IPS-20b (cell line): ENCODE results near the gene RSPRY1.
A peak's percentile ranks its signal among the peaks of the same experiment; 100 is the strongest.
"Not testable (repeated sequence)": the region's sequence is repeated elsewhere in the genome, so short reads cannot be mapped to it uniquely, and the experiment has no call there.

Source experiments
- H3K27ac ChIP-seq: one replicate; pipeline ENCODE4 v1.5.1; 2013; ENCODE audit warnings: low read length
- H3K27me3 ChIP-seq: 2 replicates; pipeline ENCODE4 v1.6.1; 2013; ENCODE audit warnings: mild to moderate bottlenecking, low read length, inconsistent platforms; ENCODE audit not compliant: insufficient read depth
- H3K36me3 ChIP-seq: 2 replicates; pipeline ENCODE4 v1.6.1; 2013; ENCODE audit warnings: low read depth, mild to moderate bottlenecking, inconsistent platforms, low read length, moderate library complexity; ENCODE audit not compliant: insufficient read depth
- H3K4me1 ChIP-seq: 2 replicates; pipeline ENCODE4 v1.6.1; 2013; ENCODE audit warnings: mild to moderate bottlenecking, control low read depth, inconsistent platforms, low read length, moderate library complexity; ENCODE audit not compliant: insufficient read depth
- H3K4me3 ChIP-seq: 2 replicates; pipeline ENCODE4 v1.5.1; 2013; ENCODE audit warnings: mild to moderate bottlenecking, low read length, inconsistent platforms
- H3K9ac ChIP-seq: 2 replicates; pipeline ENCODE4 v1.6.1; 2013; ENCODE audit warnings: low read depth, mild to moderate bottlenecking, inconsistent platforms, low read length, moderate library complexity
- H3K9me3 ChIP-seq: 2 replicates; pipeline ENCODE4 v1.6.1; 2013; ENCODE audit warnings: mild to moderate bottlenecking, low read depth, low read length, inconsistent platforms; ENCODE audit not compliant: insufficient read depth

RSPRY1 gene

DNA sequence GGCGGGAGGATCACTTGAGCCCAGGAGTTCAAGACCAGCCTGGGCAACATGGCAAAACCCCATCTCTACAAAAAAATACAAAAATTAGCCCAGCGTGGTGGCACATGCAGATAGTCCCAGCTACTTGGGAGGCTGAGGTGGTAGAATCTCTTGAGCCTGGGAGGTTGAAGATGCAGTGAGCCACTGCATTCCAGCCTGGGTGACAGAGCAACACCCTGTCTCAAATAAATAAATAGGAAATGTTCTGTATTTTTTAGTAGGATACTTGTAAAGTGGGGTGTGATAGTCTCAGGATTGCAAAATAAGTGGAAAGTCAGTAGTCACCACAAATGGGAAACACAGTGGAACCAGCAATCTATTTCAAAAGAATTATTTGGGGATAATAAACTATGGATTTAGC, 4.0 kb downstream of the RSPRY1 start:
- Histone ChIP-seq H3K4me3 (no peak overlapping the region), H3K9ac (no peak overlapping the region), H3K36me3 (no peaks in the 10 kb centered on the region), H3K27me3 (no peaks in the 10 kb centered on the region), H3K27ac (no peak overlapping the region), H3K9me3 (no peaks in the 10 kb centered on the region), H3K4me1 (peaks cover 4% of the 10 kb centered on the region; the same call in 1 of the 2 replicates)

DNA sequence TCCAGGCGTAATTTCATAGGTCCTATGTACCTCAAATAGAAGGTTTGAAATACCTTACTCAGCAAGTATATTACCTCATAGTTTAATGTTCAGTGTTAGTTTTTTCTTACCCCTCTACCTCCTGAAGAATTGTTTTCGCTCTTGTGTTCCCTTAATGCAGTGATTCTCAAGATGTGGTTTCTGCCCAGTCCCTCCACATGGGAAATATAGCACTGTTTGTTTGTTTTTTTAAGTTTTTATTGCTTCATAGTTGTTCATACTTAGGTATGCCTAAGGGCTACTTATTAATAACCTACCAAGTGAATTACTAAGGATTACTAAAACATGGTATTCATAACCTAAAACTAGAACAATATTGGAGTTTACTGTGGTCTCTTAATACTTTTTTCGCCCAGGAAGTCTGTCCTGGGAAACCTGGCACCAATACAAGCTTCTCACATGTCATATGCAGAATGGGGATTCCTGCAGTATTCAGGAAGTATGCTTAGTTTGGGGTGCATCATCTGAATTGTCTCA, 5.0 kb downstream of the RSPRY1 start:
- Histone ChIP-seq H3K4me3 (no peak overlapping the region), H3K9me3 (no peaks in the 10 kb centered on the region), H3K27me3 (no peaks in the 10 kb centered on the region), H3K4me1 (peaks cover 4% of the 10 kb centered on the region; the same call in 1 of the 2 replicates), H3K27ac (no peak overlapping the region), H3K9ac (no peak overlapping the region), H3K36me3 (no peaks in the 10 kb centered on the region)

- no peak overlapping the region for H3K4me3 ChIP-seq
- 0 out of 2 replicates have a peak overlapping the region, but pooled peaks have one; percentile 18 for H3K9ac ChIP-seq
These were observed 6.0 kb downstream of the RSPRY1 start for GRCh38 chr16:57192146-57192545.

DNA sequence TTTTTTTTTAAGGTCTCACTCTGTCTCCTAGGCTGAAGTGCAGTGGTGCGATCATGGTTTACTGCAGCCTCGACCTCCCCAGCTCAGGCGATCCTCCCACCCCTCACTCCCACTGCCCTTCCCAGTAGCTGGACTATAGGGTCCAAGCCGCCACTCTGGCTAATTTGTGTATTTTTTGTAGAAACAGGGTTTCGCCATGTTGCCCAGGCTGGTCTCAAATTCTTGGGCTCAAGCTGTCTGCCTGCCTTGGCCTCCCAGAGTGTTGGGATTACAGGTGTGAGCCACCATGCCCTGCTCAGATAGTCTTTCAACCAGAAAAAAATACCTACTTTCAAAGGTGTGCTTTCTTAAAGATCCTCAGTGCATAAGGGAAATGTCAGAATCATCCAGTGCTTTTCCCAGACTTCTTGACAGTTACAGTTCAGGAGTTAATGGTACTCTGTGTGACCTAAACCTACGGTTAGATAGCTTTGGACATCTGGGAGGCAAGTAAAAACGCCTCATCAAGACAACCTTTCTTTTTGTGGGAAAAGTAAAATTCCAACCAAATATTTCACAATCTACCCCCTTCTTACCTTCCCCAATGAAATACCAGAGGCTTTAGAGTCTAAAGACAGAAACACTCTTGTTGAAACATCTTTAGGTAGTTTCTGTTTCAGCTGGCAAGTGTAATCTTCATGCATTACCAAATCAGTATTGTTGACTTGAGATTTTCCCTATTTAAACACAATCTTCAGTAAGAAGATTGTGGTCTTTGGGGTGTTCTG, 6.8 kb downstream of the RSPRY1 start:
- no peaks in the 10 kb centered on the region for H3K36me3 ChIP-seq
- H3K4me3 ChIP-seq: no peak overlapping the region
- H3K9ac ChIP-seq: no peak overlapping the region
- no peak overlapping the region for H3K27ac ChIP-seq
- no peaks in the 10 kb centered on the region for H3K9me3 ChIP-seq
- no peaks in the 10 kb centered on the region for H3K27me3 ChIP-seq
- peaks cover under 1% of the 10 kb centered on the region; the same call in 1 of the 2 replicates for H3K4me1 ChIP-seq

More at GRCh38 chr16:57192146-57192545, 6.0 kb downstream of the RSPRY1 start:
- Histone ChIP-seq H3K27ac (no peak overlapping the region), H3K4me1 (peaks cover 4% of the 10 kb centered on the region; the same call in 1 of the 2 replicates), H3K9me3 (no peaks in the 10 kb centered on the region), H3K36me3 (no peaks in the 10 kb centered on the region), H3K27me3 (no peaks in the 10 kb centered on the region)

DNA sequence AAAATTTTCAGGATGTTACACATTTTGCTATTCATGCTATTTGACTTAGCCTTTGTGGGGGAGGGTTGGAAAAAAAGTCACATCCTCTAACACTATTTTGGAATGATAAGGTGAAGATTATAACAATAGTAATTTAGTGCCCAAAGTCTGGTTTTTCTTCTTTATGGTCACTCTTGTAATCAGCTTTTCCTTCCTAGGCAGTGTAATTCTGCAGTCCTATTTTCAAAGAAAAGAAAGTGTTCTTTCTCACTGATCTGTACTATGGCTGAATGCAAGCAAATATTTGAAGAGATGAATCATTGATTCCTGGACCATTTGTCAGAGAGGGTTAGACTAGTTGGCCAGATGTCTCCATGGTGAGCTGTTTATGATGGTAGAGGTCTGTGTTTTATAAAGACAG, 8.4 kb downstream of the RSPRY1 start:
- Histone ChIP-seq H3K36me3 (no peaks in the 10 kb centered on the region), H3K9me3 (no peaks in the 10 kb centered on the region), H3K4me1 (no peaks in the 10 kb centered on the region), H3K27me3 (no peaks in the 10 kb centered on the region), H3K9ac (no peak overlapping the region), H3K4me3 (no peak overlapping the region), H3K27ac (no peak overlapping the region)

DNA sequence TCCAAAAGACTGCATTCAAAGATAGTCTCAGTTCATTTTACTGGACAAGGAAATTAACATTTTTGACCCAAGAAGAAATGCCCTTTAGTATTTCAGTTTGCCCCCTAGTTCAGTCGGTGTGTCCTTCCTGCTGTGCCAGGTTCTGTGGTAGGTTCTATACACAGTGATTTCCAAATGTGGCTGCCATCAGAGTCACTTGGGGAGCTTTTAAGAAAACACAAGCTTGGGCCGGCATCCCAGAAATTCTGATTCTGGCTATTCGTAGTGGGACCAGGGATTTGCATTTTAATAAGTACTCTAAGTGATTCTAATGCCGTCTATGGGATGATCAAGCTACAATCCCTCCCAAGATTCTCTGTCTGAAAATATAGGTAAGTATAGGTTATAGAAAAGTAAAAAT, 10.2 kb downstream of the RSPRY1 start:
- Histone ChIP-seq H3K9ac (no peak overlapping the region), H3K4me1 (no peaks in the 10 kb centered on the region), H3K27ac (no peak overlapping the region), H3K9me3 (no peaks in the 10 kb centered on the region), H3K27me3 (no peaks in the 10 kb centered on the region), H3K4me3 (no peak overlapping the region), H3K36me3 (no peaks in the 10 kb centered on the region)

GRCh38 chr16:57196753-57197152, 10.6 kb downstream of the RSPRY1 start:
- Histone ChIP-seq H3K9me3 (no peaks in the 10 kb centered on the region), H3K36me3 (no peaks in the 10 kb centered on the region), H3K4me1 (no peaks in the 10 kb centered on the region), H3K27me3 (no peaks in the 10 kb centered on the region), H3K4me3 (no peak overlapping the region), H3K27ac (no peak overlapping the region), H3K9ac (no peak overlapping the region)

GRCh38 chr16:57200321-57200720, 14.2 kb downstream of the RSPRY1 start:
- H3K9me3 ChIP-seq, H3K36me3 ChIP-seq, H3K27me3 ChIP-seq, H3K4me1 ChIP-seq, H3K9ac ChIP-seq, H3K27ac ChIP-seq, H3K4me3 ChIP-seq: not testable (repeated sequence)

DNA sequence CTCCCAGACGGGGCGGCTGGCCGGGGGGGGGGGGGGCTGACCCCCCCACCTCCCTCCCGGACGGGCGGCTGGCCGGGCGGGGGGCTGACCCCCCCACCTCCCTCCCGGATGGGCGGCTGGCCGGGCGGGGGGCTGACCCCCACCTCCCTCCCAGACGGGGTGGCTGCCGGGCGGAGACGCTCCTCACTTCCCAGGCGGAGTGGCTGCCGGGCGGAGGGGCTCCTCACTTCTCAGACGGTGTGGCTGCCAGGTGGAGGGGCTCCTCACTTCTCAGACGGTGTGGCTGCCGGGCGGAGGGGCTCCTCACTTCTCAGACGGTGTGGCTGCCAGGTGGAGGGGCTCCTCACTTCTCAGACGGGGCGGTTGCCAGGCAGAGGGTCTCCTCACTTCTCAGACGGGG, 14.8 kb downstream of the RSPRY1 start:
- H3K4me3 ChIP-seq, H3K27me3 ChIP-seq, H3K27ac ChIP-seq, H3K4me1 ChIP-seq, H3K9me3 ChIP-seq, H3K9ac ChIP-seq: not testable (repeated sequence)
- H3K36me3 ChIP-seq: peaks cover 16% of the 10 kb centered on the region

DNA sequence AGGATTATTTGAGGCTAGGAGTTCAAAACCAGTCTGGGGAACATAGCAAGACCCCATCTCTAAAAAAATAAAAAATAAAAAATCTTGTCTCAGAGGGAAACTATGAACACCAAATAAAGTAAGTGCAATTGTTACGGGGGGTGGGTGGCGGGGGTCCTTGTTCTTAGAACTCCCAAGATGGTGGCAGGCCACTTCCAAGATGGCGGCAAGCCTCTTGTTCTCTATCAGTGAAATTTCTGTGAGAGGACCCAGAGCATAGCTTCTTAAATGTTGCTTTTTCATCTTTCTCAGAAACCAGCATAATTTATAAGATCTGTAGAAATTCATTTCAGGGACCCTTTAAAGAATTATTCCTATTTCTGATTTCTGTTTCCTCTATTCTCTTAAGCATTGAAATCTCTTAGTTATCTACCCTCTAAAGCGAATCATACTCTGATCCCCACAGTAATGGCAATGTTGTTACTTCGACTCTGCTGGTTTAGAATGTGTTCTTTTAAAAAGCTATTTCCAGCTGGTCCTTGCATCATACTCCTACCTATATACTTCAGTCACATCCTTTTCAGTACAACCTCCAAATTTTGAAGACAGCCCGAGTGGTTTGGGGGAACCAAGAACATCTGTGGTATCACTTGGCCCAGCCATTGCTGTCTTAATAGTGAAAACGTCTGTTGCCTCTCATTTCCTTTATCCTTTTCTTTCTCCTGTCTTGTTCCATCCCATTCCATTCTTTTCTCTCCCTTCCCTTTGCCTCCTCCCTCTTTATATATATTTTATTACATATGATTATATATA, 16.2 kb downstream of the RSPRY1 start:
- no peak overlapping the region for H3K9ac ChIP-seq
- H3K27me3 ChIP-seq: no peaks in the 10 kb centered on the region
- H3K27ac ChIP-seq: no peak overlapping the region
- no peaks in the 10 kb centered on the region for H3K4me1 ChIP-seq
- no peaks in the 10 kb centered on the region for H3K9me3 ChIP-seq
- H3K4me3 ChIP-seq: no peak overlapping the region
- H3K36me3 ChIP-seq: peaks cover 29% of the 10 kb centered on the region

DNA sequence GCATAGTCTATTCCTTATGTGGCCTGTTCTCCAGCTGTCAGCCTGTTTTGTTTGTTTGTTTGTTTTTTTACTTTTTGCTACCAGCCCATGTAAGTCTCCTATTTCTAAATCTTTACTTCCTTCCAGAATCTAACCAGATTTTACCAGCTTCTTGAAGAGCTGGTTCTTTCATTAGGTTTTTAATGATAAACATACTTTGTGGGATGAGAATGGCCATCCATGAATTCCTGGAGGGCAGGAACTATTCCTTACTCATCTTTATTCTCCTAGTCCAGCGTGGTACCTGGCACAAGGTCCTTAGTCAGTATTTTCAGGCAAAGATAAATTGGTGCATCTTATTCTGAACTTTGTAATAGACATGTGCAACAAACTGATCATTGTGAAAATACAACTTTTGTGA, 17.3 kb downstream of the RSPRY1 start:
- Histone ChIP-seq H3K4me3 (no peak overlapping the region), H3K27ac (no peak overlapping the region), H3K36me3 (peaks cover 37% of the 10 kb centered on the region), H3K9ac (no peak overlapping the region), H3K9me3 (no peaks in the 10 kb centered on the region), H3K27me3 (no peaks in the 10 kb centered on the region), H3K4me1 (no peaks in the 10 kb centered on the region)

DNA sequence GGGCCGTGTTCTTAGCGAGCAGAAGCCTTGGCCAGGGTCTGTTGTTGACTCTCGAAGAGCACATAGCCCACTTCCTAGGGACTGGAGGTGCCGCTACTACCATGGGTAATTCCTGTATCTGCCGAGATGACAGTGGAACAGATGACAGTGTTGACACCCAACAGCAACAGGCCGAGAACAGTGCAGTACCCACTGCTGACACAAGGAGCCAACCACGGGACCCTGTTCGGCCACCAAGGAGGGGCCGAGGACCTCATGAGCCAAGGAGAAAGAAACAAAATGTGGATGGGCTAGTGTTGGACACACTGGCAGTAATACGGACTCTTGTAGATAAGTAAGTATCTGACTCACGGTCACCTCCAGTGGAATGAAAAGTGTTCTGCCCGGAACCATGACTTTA, 18.5 kb downstream of the RSPRY1 start:
- Histone ChIP-seq H3K9ac (no peak overlapping the region), H3K36me3 (peaks cover 48% of the 10 kb centered on the region), H3K9me3 (no peaks in the 10 kb centered on the region), H3K4me3 (no peak overlapping the region), H3K4me1 (no peaks in the 10 kb centered on the region), H3K27ac (no peak overlapping the region), H3K27me3 (no peaks in the 10 kb centered on the region)
